GM21825 (cell line): ENCODE results near the gene ARHGEF28.

Experiments used
- ATAC-seq: cut with Tn5 transposase; IDR thresholded peaks from one replicate; pipeline ENCODE4 v1.9.1; 2021; ENCODE audit warnings: mild to moderate bottlenecking, moderate library complexity; ENCODE audit not compliant: unreplicated experiment

The ARHGEF28 gene

DNA sequence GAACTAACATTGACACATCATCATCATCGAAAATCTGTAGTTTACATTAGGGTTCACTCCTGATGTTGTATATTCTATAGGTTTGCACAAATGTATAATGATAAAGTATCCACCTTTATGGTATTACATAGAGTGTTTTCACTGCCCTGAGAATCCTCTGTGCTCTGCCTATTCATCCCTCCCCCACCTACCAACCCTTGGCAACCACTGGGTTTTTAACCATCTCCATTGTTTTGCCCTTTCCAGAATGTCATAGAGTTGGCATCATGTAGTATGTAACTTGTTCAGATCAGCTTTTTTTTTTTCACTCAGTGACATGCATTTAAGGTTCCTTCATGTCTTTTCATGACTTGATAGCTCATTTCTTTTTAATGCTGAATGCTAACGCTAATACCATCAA, 106.0 kb downstream of the ARHGEF28 start:
- ATAC-seq = no peak

DNA sequence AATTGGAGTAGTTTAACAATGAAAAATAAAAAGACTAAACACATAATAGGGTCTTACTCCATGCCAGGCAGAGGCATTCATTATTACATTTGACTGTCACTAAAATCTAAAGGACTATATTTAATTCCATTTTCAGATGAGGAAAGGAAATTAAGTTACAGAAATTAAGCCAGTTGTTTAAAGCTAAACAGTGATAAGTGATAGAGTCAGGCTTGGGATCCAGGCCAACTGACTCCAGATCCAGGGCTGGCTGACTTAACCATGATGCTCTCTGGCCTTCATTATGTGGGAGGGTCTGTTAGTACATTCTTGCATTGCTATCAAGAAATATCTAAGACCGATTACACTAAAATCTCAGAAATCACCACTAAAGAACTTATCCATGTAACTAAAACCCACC, 107.2 kb downstream of the ARHGEF28 start:
- no peak for ATAC-seq

GRCh38 chr5:73735032-73735734, 109.2 kb downstream of the ARHGEF28 start:
- no peak for ATAC-seq

- ATAC-seq = no peak
These were observed 113.7 kb downstream of the ARHGEF28 start for GRCh38 chr5:73739650-73740049.

DNA sequence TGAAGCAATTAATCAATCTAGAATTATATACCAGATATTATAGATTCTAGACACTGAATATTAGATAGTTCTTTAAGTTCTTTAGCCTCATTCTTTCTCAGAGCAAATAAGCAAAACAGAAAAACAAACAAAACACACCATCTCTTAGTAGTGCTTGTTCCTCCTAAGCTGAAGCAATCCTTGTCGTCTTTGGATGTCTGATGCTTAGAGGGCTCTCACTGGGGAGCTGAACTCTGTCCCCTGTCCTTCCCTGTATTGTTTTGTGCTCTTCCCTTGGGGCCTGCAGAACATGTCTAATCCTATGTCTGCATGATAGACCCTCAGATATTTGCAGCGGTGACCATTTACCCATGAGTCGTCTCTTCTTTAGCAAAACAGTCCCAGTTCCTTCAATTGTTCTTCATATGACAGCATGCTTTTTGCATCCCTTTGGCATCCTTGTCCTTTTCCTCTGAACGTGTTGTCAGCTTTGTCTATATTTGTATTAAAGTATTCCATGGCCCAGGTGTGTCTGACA, 114.3 kb downstream of the ARHGEF28 start:
- ATAC-seq = no peak

- no peak for ATAC-seq
These were observed 117.2 kb downstream of the ARHGEF28 start for GRCh38 chr5:73743161-73743560.

- ATAC-seq = no peak
These were observed 119.8 kb downstream of the ARHGEF28 start for GRCh38 chr5:73745836-73746235.

GRCh38 chr5:73746608-73747007, 120.6 kb downstream of the ARHGEF28 start:
- ATAC-seq = no peak

DNA sequence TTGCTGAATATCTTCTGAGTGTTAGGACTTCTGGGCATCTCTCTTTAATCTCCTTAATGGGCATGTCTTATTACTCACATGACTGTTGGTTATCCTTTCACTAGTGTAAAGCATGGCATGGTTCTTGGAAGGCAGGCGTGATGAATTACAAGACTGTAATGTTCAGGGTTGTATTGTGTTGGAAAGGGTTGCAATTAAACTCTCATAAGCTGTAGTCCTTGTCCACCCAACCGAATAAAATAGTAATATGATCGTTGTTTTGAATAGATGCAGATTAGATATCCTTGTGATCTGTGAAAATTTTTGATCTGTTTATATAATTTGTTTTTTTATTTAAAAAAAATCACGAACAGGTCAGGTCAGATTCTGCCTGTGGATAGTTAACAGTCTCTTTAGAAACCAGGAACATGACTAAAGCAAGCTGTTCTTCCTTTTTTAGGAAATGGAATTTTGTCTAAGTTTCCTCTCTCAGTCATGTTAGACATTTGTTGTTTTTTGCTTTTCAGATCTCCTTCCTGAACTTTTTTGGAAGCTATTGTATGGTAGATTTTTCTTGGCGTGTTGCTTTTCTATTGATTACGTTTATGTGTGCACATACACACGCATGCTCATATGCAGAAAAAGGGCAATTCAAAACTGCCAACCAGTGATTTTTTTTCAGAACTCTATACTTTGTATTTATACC, 121.8 kb downstream of the ARHGEF28 start:
- no peak for ATAC-seq

DNA sequence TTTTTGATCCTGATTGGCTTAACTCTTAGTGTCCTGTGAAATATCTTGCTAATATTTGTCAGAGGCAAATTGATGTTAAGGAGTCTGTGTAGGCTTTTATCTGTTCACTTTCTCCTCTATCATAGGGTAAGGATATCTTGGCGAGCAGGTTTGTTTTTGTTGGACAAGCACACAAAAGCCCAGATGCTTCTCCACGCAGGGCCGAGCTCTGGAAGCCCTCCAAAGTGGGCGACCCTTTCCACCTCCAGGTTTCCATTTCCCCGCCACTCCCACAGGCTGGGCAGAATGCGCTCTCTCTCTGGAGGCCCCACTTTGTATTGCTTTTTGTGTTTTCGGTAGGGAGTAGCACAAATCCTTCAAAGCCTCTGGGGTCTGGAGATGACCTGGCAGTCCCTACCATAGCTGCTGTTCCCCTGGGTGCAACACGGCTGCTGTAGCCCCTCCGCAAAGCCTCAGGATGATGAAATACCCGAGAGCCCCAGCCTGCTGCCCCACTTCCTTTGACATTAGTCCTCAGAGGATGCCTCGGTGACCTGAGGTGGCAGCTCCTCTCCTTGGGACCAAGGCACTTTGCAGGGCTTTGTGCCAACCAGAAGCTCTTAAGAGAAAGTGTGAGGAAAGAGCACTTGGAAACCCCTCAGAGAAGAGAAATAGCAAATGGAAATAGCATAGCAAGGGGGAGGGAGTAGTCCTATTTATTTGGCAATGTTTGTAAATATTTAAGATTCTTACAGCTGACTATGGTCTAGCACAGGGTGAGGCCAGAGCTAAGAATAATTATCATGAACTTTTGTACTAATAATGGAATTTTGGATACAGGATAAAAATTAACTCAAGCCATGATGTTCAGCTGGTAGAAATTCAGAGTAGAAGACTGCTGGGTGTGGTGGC, 122.8 kb downstream of the ARHGEF28 start:
- no peak for ATAC-seq

GRCh38 chr5:73749485-73750270, 123.7 kb downstream of the ARHGEF28 start:
- no peak for ATAC-seq

GRCh38 chr5:73751254-73751914, 125.4 kb downstream of the ARHGEF28 start:
- ATAC-seq = no peak

GRCh38 chr5:73754254-73754653, 128.3 kb downstream of the ARHGEF28 start:
- no peak for ATAC-seq

DNA sequence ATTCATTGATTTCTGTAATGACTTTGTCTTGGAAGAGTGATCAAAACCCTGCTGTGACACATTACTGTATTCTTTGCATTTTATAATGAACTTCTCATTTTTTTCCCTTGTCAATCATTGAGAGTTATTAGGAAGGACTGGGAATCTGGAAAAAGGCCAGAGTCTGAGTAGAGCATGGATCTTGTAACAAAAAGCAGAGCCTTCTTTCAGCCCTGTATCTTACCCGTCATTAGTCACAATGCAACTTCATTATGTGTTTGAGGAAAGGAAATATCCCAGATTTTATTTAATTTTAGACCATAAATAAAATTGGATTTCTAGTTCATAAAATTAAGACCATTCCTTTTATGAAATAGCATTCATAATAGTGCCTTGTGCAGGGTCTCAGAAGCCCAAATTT, 131.4 kb downstream of the ARHGEF28 start:
- no peak for ATAC-seq

DNA sequence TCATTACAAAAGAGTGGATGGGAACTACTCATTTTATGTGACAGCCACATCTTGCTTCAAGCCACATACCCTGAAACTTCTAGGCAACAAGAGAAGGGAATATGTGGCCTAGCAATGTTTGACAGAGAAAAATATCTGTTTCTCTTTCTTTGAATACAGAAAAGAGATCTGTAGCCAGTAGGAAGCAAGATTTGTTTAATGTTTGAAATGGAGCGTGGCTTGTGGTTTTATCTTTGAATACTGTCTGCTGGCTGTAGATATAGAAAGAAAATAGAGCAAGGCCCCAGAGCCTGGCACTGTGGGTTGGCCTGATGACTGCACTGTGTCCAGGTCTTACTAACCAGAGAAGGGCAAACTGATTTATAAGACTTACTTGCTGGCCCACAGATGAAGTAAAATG, 133.8 kb downstream of the ARHGEF28 start:
- peak; percentile 61 for ATAC-seq

- ATAC-seq = no peak
These were observed 137.5 kb downstream of the ARHGEF28 start for GRCh38 chr5:73763300-73764032.

GRCh38 chr5:73764586-73764985, 138.6 kb downstream of the ARHGEF28 start:
- no peak for ATAC-seq

DNA sequence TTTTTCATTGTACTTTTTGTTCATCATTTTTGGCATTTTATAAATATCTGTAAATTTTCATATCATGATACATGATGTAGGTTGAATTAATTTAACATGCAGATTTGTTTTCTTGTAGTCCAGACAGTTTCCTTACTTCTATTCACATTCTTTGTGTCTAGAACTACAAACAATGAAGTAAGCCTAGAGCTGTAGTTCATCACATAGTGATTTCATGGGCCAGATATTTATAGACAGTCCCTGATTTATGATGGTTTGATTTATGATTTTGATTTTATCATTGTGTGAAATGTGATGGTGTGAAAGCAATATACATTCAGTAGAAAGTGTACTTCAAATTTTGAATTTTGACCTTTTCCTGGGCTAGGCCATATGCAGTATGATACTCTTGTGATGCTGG, 139.0 kb downstream of the ARHGEF28 start:
- no peak for ATAC-seq

GRCh38 chr5:73766902-73767301, 140.9 kb downstream of the ARHGEF28 start:
- no peak for ATAC-seq
